GM19351 (cell line): ENCODE data around the gene SLC6A11.

Experiments used
- ATAC-seq: cut with Tn5 transposase; IDR thresholded peaks from one replicate; pipeline ENCODE4 v1.9.1; 2021; ENCODE audit warnings: mild to moderate bottlenecking, moderate library complexity; ENCODE audit not compliant: unreplicated experiment

The SLC6A11 gene

DNA sequence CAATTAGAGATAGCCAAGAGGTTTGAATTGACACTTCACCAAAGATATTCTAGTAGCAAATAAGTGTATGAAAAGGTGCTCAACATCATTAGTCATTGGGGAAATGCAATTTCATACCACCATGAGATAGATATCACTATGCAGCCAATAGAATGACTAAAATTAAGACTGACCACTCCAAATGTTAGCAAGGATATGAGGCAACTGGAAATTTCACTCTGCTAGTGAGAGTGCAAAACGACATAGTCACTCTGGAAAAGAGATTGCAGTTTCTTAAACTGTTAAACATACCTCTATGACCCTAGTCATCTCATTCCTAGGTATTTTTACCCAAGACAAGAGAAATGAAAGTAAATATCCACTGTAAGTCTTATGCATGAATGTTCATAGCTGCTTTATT is 27.6 kb upstream of the SLC6A11 start:
- ATAC-seq: no peak

- ATAC-seq: no peak
These were observed 25.3 kb upstream of the SLC6A11 start for GRCh38 chr3:10790713-10791112.

DNA sequence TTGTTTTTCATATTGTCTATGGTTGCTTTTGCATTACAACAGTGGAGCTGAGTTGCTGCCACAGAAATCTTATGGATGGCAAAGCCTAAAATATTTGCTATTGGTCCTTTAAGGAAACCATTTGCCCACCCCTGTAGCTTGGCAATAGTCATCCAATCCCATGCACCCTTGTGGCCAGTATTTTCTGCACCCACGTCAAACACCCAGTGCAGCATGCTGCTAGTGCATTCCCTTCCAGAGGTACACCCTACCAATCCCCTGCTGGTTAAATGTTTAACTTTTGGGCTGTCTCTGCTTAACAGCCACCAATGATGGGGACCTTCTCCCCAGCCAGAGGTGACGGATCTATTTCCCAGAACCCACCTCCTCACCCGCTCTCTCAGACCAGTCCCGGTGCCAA is 23.8 kb upstream of the SLC6A11 start:
- ATAC-seq: no peak

DNA sequence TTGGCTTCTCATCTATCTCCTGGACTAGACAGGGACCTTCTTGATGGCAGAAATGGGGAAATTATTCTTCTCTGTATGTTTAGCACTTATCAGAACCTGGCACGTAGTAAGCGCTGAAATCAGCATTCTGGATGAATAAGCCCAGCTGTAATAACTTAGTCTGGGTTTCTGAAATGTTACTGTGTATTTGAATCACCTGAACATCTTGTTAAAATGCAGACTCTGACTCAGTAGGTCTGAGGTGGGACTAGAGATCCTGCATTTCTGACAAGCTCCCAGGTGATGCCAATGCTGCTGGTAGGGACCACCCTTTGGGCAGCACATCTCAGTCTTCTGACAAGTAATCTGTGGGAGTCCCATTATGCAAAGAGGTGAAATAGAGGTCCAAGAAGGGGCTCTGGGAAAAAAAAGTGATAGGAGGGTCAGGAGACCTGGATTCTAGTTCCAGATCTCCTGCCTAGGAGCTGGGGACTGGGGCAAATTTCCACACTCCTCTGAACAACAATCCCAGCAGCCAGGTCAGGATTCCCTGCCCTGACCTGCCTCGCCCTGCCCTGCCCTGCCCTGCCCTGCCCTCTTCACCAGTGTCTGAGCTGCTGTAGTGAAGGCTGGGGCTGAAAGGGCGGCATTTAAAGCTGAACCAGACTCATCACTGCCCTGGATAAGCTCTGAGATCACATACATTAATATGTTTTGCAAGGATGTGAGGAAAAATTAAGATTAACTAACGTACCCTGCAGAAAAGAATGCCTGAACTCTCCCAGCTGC is 17.2 kb upstream of the SLC6A11 start:
- ATAC-seq: no peak

GRCh38 chr3:10804183-10804648 is 11.8 kb upstream of the SLC6A11 start:
- no peak for ATAC-seq

DNA sequence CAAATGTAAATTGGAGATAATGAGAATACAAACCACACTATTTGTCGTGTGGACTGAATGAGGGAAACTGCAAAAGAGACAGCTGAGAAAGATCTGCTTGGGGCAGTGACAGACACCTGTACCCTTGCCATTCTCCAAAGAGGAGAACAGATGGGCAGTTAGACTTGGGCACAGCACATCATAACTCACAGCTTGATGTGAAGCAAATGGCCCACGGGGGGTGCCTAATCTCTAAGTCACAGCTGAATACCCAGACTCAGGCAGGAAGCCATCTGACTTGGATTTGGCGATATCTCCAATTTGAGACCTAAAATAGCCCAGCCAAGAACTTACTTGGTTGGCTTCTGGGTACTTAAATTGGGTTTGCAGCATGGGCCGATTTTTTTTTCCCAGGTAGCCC is 10.0 kb upstream of the SLC6A11 start:
- ATAC-seq: no peak

- no peak for ATAC-seq
These were observed 7.8 kb upstream of the SLC6A11 start for GRCh38 chr3:10808130-10808735.

DNA sequence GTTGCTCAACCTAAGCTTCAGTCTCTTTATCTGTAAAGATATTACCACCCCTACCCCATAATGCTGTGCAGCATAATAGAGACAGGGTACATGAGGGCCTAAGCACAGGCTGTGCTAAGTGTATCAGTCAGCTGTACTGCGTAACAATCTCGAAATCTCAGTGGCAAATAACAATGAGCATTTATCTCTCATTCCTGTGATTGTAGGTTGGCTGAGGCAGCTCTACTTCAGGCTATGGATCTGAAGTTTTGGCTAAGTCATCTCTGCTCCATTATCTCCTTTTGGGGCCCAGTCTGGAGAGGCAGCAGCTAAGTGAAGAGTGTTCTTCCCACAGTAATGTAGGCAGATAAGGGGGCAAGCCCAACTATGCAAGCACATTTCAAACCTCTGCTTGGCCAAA is 7.1 kb upstream of the SLC6A11 start:
- ATAC-seq: no peak

- ATAC-seq: no peak
These were observed 5.7 kb upstream of the SLC6A11 start for GRCh38 chr3:10810376-10810775.

- no peak for ATAC-seq
These were observed 2.6 kb upstream of the SLC6A11 start for GRCh38 chr3:10813425-10813824.

DNA sequence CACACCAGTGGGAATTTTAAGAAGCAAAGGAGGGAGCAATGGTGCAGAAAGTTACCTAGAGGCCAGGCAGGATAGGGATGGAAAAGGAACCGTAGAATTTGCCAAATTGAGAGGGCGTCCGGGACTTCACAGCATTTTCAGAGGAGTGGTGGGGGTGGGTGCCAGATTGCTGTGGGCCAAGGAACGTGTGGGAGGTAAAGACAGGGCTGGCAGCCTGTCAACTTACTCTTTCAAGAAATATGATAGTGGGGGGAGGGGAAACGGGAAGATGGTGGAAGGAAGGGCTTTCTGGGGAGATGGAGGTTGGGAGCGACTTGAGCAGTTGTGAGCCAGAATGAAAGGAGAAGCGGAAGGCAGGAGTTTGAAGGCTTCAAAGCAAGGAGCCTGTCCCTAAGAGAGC is 1.4 kb upstream of the SLC6A11 start:
- ATAC-seq: no peak

GRCh38 chr3:10815487-10815886 is 541 bp upstream of the SLC6A11 start:
- no peak for ATAC-seq

GRCh38 chr3:10816863-10817253 is 830 bp downstream of the SLC6A11 start:
- no peak for ATAC-seq

GRCh38 chr3:10817506-10817905 is 1.5 kb downstream of the SLC6A11 start:
- no peak for ATAC-seq

DNA sequence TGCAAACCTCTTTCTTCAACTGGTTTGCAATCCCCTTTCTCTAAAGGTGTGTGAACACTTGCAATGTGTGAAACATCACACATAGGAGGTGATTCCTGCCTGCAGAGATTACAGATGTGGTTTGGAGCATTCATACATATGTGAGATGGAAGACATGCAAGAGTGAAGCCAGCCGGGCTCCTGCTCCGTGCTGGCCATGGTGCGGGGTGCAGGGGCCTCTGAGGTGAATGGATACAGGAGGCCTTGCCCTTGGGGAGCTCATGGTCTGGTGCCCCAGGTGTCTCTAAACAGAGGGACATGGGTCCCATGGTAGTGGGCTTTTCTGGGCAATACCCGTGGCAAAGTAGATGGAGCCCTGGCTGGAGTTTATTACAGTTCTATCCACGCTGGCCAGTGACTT is 6.0 kb downstream of the SLC6A11 start:
- ATAC-seq: no peak

GRCh38 chr3:10822708-10823515 is 6.9 kb downstream of the SLC6A11 start:
- no peak for ATAC-seq

GRCh38 chr3:10823516-10823818 is 7.4 kb downstream of the SLC6A11 start:
- ATAC-seq: no peak

DNA sequence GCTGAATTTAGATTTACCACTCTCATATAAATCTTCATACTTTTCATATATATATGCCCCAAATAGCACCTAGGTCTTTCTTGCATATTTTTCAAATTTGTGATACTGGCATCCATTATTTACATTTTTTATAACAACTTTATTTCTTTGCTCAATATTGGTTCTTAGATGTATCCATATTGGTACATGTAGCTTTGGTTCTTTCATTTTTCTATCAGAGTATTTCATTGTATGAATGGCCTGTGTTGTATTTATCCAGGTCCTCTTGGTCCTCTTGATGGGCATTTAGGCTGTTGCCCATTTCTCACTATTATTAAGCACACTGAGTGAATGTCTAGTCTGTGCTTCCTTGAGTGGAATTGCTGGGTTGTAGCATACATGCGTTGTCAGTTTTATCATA is 8.4 kb downstream of the SLC6A11 start:
- no peak for ATAC-seq

GRCh38 chr3:10833855-10834414 is 17.9 kb downstream of the SLC6A11 start:
- ATAC-seq: peak; percentile 44

GRCh38 chr3:10834951-10835350 is 18.9 kb downstream of the SLC6A11 start:
- no peak for ATAC-seq

DNA sequence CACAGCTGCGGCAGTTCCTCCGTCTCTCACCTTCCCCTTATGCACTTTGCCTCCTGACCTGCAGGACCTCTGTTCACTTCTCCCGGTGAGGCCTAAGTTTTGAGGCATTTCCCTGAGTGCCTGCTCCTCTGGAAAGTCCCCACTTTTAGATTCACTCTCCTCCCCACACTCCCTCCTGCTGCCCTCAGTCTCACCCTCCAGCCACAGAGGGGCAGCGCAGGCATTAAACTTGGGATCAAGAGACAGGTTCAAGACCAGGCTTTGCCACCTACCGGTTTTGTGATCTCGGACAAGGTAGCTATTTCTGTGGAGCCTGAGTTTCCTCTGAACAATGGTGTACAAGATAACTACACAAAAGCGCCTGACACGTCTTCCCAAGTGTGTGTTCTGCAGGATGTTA is 19.4 kb downstream of the SLC6A11 start:
- no peak for ATAC-seq

DNA sequence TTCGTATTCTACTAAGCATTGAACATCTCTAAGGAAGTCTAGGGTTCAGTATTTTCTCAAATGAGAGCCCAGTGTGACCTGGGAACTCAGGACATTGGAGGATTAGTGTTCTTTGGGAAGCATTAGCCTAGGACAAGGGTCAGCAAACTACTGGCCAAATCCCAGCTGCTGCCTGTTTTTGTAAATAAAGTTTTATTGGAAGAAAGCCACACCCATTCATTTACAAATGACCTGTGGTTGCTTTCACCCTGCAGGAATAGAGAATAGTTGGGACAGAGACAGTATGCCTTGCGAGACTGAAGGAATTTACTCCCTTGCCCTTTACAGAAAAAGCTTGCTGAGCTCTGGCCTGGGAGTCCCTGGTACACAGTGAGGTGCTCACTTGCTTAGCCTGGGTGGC is 20.6 kb downstream of the SLC6A11 start:
- no peak for ATAC-seq
